ENCODE results near the gene L1TD1. TPM values are rescaled to one million over a fixed set of nuclear protein-coding genes. Genes with fewer than 3 reads are reported as not detected.

The L1TD1 gene
- total and polyA plus RNA-seq, 2 of the 13 experiments (the other 11 are each of a cell fraction or from before 2014, with no cell fraction given): not detected

GRCh38 chr1:62235576-62235975 lies 40.9 kb downstream of the L1TD1 start:
- 93% methylated on average over 2 of the region's 2 CpGs for WGBS (ENCODE audit: low lambda C conversion rate)
- Histone ChIP-seq H3K79me2 (ENCODE audit: insufficient read depth, low read length) (no peaks in the 10 kb centered on the region), H3K4me1 (ENCODE audit: insufficient read depth, low read length) (peaks cover 78% of the 10 kb centered on the region), H3K27me3 (ENCODE audit: control insufficient read depth in 1 of 2, insufficient read depth in 2 of 2, low read length in 2 of 2) (no peaks in the 10 kb centered on the region), H3K27ac (ENCODE audit: extremely low read length, insufficient read depth, low read length) (no peak overlapping the region), H3K9ac (ENCODE audit: insufficient read depth, low read depth, low read length) (no peak overlapping the region), H3K9me3 (ENCODE audit: low read length) (no peaks in the 10 kb centered on the region), H4K20me1 (ENCODE audit: insufficient read depth, low read length) (no peaks in the 10 kb centered on the region), H3K4me2 (ENCODE audit: low read depth, low read length) (no peak overlapping the region), H3K36me3 (replicated peaks in 1 of 2; ENCODE audit: control insufficient read depth in 1 of 2, insufficient read depth in 2 of 2, low read length in 2 of 2) (no peaks in the 10 kb centered on the region), H2AFZ (ENCODE audit: low read length) (no peak overlapping the region), H3K4me3 (replicated peaks in 1 of 3; ENCODE audit: insufficient read depth in 1 of 3, low read depth in 2 of 3, low read length in 3 of 3) (no peak overlapping the region)
- POLR2A ChIA-PET: no interaction called here
- in situ Hi-C loops (cut with HindIII; ENCODE audit: extremely low pct_ligation_motif_present, low pct_unique_long_range_greater_than_20kb) (no loop called here), intact Hi-C loops (cut with micrococcal nuclease; ENCODE audit: unreplicated experiment) (no loop called here)
- DNase-seq (ENCODE audit: low spot score) (no peak), FAIRE-seq (no peak), ATAC-seq (no peak)
- CTCF ChIA-PET (ENCODE audit: low intra/inter-chr PET ratio, low total read pairs): no interaction called here
- no peak for TF ChIP-seq HNRNPH1 (optimal IDR thresholded peaks at IDR 0.05; ENCODE audit: low read depth, low read length)
- no peak for TF ChIP-seq ZBTB4 (CRISPR knock-in tag; IDR thresholded peaks at IDR 0.05; ENCODE audit: borderline replicate concordance)
- TF ChIP-seq PPARG (CRISPR knock-in tag; conservative IDR thresholded peaks at IDR 0.05): no peak
- TF ChIP-seq ATF2 (CRISPR knock-in tag; IDR thresholded peaks at IDR 0.05): no peak
- TF ChIP-seq RORA (CRISPR knock-in tag; IDR thresholded peaks at IDR 0.05): no peak
- TF ChIP-seq ZSCAN31 (CRISPR knock-in tag; IDR thresholded peaks at IDR 0.05; ENCODE audit: low read depth): no peak
- TF ChIP-seq SPEN (CRISPR knock-in tag; IDR thresholded peaks at IDR 0.05; ENCODE audit: low read depth): no peak
- no peak for TF ChIP-seq KMT2B (CRISPR knock-in tag; IDR thresholded peaks at IDR 0.05)
- no peak for TF ChIP-seq SNAPC4 (CRISPR knock-in tag; IDR thresholded peaks at IDR 0.05)
- no peak for TF ChIP-seq NAIF1 (CRISPR knock-in tag; IDR thresholded peaks at IDR 0.05; ENCODE audit: borderline replicate concordance)
- no peak for TF ChIP-seq MTA1 (CRISPR knock-in tag; IDR thresholded peaks at IDR 0.05; ENCODE audit: borderline replicate concordance)
- TF ChIP-seq YY1 (IDR thresholded peaks at IDR 0.05; ENCODE audit: insufficient read depth, insufficient replicate concordance, low read depth, low read length): no peak
- no peak for TF ChIP-seq ZFP36L1 (CRISPR knock-in tag; IDR thresholded peaks at IDR 0.05)
- no TSS peak for BruUV-seq (replicated peaks)
